Neural cell (in vitro differentiated cells): Measurements from ENCODE around the gene OR51L1. TPM values are rescaled to one million over a fixed set of nuclear protein-coding genes. Genes with fewer than 3 reads are reported as not detected.

ENCODE experiments used
- H2AFZ ChIP-seq: fragments of 200-600, 300-800 bp; sonication (generic), shearing (Covaris generic); 2 replicates; pipeline ENCODE4 v1.6.0; 2014; ENCODE audit warnings: low read depth, mild to moderate bottlenecking, antibody characterized with exemption, low read length, moderate library complexity
- H3F3A ChIP-seq: fragments of 200-600 bp; shearing (Covaris generic); 2 replicates; pipeline ENCODE4 v1.6.1; 2016; ENCODE audit warnings: mild to moderate bottlenecking, moderate library complexity, mixed read lengths, antibody characterized with exemption, low read length; ENCODE audit not compliant: insufficient read depth, poor library complexity, severe bottlenecking
- H3K27ac ChIP-seq: fragments of 200-600, 300-800 bp; sonication (generic), shearing (Covaris generic); 2 replicates; pipeline ENCODE4 v1.5.1; 2014; ENCODE audit warnings: mild to moderate bottlenecking, low read length, moderate library complexity
- H3K27me3 ChIP-seq: fragments of 300-800, 200-600 bp; sonication (generic), shearing (Covaris generic); 2 replicates; pipeline ENCODE4 v1.6.0; 2014; ENCODE audit warnings: mild to moderate bottlenecking, low read depth, low read length, moderate library complexity; ENCODE audit not compliant: insufficient read depth
- H3K36me3 ChIP-seq: fragments of 300-800, 200-600 bp; sonication (generic), shearing (Covaris generic); 2 replicates; pipeline ENCODE4 v1.5.1; 2014; ENCODE audit warnings: mild to moderate bottlenecking, antibody characterized with exemption, low read length, moderate library complexity; ENCODE audit not compliant: insufficient read depth
- H3K4me2 ChIP-seq: fragments of 300-800, 200-600 bp; sonication (generic), shearing (Covaris generic); 2 replicates; pipeline ENCODE4 v1.6.0; 2014; ENCODE audit warnings: mild to moderate bottlenecking, low read length
- H3K4me3 ChIP-seq: fragments of 300-800, 200-600 bp; sonication (generic), shearing (Covaris generic); 2 replicates; pipeline ENCODE4 v1.5.1; 2014; ENCODE audit warnings: mild to moderate bottlenecking, low read length, moderate library complexity
- H3K79me2 ChIP-seq: fragments of 200-600 bp; shearing (Covaris generic); replicated peaks from 2 replicates; pipeline ENCODE4 v1.6.0; 2014; ENCODE audit warnings: mild to moderate bottlenecking, low read length, moderate library complexity; ENCODE audit not compliant: insufficient read depth
- H3K9ac ChIP-seq: fragments of 300-800, 200-600 bp; sonication (generic), shearing (Covaris generic); 2 replicates; pipeline ENCODE4 v1.6.1; 2016; ENCODE audit warnings: mild to moderate bottlenecking, low read length, mixed read lengths
- H3K9me2 ChIP-seq: fragments of 200-600 bp; shearing (Covaris generic); 2 replicates; pipeline ENCODE4 v1.6.1; 2016; ENCODE audit warnings: mild to moderate bottlenecking, low read length, mixed read lengths; ENCODE audit not compliant: insufficient read depth
- H3K9me3 ChIP-seq: fragments of 200-600, 300-800 bp; sonication (generic), shearing (Covaris generic); 2 replicates; pipeline ENCODE4 v1.6.1; 2016; ENCODE audit warnings: mild to moderate bottlenecking, mixed run types, low read length, moderate library complexity, mixed read lengths
- H4K20me1 ChIP-seq: fragments of 200-600 bp; shearing (Covaris generic); 2 replicates; pipeline ENCODE4 v1.6.1; 2016; ENCODE audit warnings: mild to moderate bottlenecking, mixed run types; ENCODE audit not compliant: insufficient read depth
- CTCF ChIP-seq: fragments of 450-650 bp; IDR thresholded peaks from 2 replicates; pipeline ENCODE4 v1.5.1; 2014; ENCODE audit warnings: antibody characterized with exemption, mild to moderate bottlenecking, moderate library complexity; ENCODE audit not compliant: poor library complexity, severe bottlenecking
- EP300 ChIP-seq: fragments of 450-650 bp; conservative IDR thresholded peaks from 2 replicates; pipeline ENCODE4 v1.6.1; 2014; ENCODE audit warnings: antibody characterized with exemption, mild to moderate bottlenecking, moderate library complexity; ENCODE audit not compliant: poor library complexity, severe bottlenecking
- EZH2 ChIP-seq: fragments of 200-600, 300-800 bp; shearing (Covaris generic), sonication (generic); IDR thresholded peaks from 2 replicates; pipeline ENCODE4 v1.6.1; 2014; ENCODE audit warnings: antibody characterized with exemption, low read length, borderline replicate concordance, mild to moderate bottlenecking; ENCODE audit not compliant: insufficient read depth, poor library complexity, severe bottlenecking
- MXI1 ChIP-seq: fragments of 450-650 bp; conservative IDR thresholded peaks from 2 replicates; pipeline ENCODE4 v1.6.1; 2014; ENCODE audit warnings: antibody characterized with exemption, mild to moderate bottlenecking; ENCODE audit not compliant: poor library complexity, severe bottlenecking
- POLR2AphosphoS5 ChIP-seq: IDR thresholded peaks from 2 replicates; pipeline ENCODE4 v1.6.1; 2012
- RAD21 ChIP-seq: fragments of 450-650 bp; conservative IDR thresholded peaks from 2 replicates; pipeline ENCODE4 v1.6.1; 2014; ENCODE audit warnings: antibody characterized with exemption, mild to moderate bottlenecking, moderate library complexity
- REST ChIP-seq: IDR thresholded peaks from 2 replicates; pipeline ENCODE4 v1.6.1; 2012; ENCODE audit warnings: borderline replicate concordance
- SMC3 ChIP-seq: fragments of 450-650 bp; conservative IDR thresholded peaks from 2 replicates; pipeline ENCODE4 v1.6.1; 2014; ENCODE audit warnings: antibody characterized with exemption, mild to moderate bottlenecking, moderate library complexity; ENCODE audit not compliant: poor library complexity
- TAF1 ChIP-seq: IDR thresholded peaks from 2 replicates; pipeline ENCODE4 v1.6.1; 2012; ENCODE audit warnings: low read depth
- polyA plus RNA-seq: library from polyadenylated mRNA; depleted of rRNA; stranded (reverse); fragments of >200 nt; gene quantifications from 2 replicates; pipeline ENCODE4 v1.2.3, GENCODE V29; 2014

The OR51L1 gene
- polyA plus RNA-seq, 1 donor from 2014 or later, result not detected

GRCh38 chr11:4962816-4963215 is 31.8 kb upstream of the OR51L1 start:
- Histone ChIP-seq H3K79me2 (no peaks in the 10 kb centered on the region), H3K9ac (no peak overlapping the region), H3K36me3 (no peaks in the 10 kb centered on the region), H4K20me1 (no peaks in the 10 kb centered on the region), H3K4me2 (no peak overlapping the region), H3K9me3 (no peaks in the 10 kb centered on the region), H2AFZ (no peak overlapping the region), H3F3A (no peaks in the 10 kb centered on the region), H3K27ac (no peak overlapping the region), H3K4me3 (no peak overlapping the region), H3K9me2 (no peaks in the 10 kb centered on the region), H3K27me3 (no peaks in the 10 kb centered on the region)
- TF ChIP-seq POLR2AphosphoS5, result no peak
- no peak for TF ChIP-seq EP300

- Histone ChIP-seq H3F3A (no peaks in the 10 kb centered on the region), H3K27ac (no peak overlapping the region)
- TF ChIP-seq REST (no peak), MXI1 (no peak), TAF1 (no peak), RAD21 (no peak), EP300 (no peak), CTCF (no peak), POLR2AphosphoS5 (no peak), SMC3 (no peak), EZH2 (no peak)
These were observed 19.2 kb upstream of the OR51L1 start for GRCh38 chr11:4975436-4975835.

GRCh38 chr11:4979036-4979435 is 15.6 kb upstream of the OR51L1 start:
- TF ChIP-seq RAD21, result no peak
- TF ChIP-seq MXI1, result no peak
- no peak for TF ChIP-seq TAF1
- no peak for TF ChIP-seq EP300
- no peak for TF ChIP-seq POLR2AphosphoS5
- TF ChIP-seq REST, result no peak
- TF ChIP-seq CTCF, result no peak
- TF ChIP-seq SMC3, result no peak
- no peak for TF ChIP-seq EZH2
- no peaks in the 10 kb centered on the region for H3K79me2 ChIP-seq
- no peaks in the 10 kb centered on the region for H3K36me3 ChIP-seq
- no peak overlapping the region for H3K9ac ChIP-seq
- no peak overlapping the region for H3K4me2 ChIP-seq
- H4K20me1 ChIP-seq, result no peaks in the 10 kb centered on the region
- H3K9me2 ChIP-seq, result no peaks in the 10 kb centered on the region
- H3F3A ChIP-seq, result no peaks in the 10 kb centered on the region
- H3K27ac ChIP-seq, result no peak overlapping the region
- H3K9me3 ChIP-seq, result no peaks in the 10 kb centered on the region
- no peaks in the 10 kb centered on the region for H3K27me3 ChIP-seq
- H3K4me3 ChIP-seq, result no peak overlapping the region
- H2AFZ ChIP-seq, result no peak overlapping the region

More at GRCh38 chr11:4975436-4975835, 19.2 kb upstream of the OR51L1 start:
- Histone ChIP-seq H3K4me2 (no peak overlapping the region), H4K20me1 (no peaks in the 10 kb centered on the region), H2AFZ (no peak overlapping the region), H3K9ac (no peak overlapping the region), H3K79me2 (no peaks in the 10 kb centered on the region), H3K9me3 (no peaks in the 10 kb centered on the region), H3K4me3 (no peak overlapping the region), H3K9me2 (no peaks in the 10 kb centered on the region), H3K36me3 (no peaks in the 10 kb centered on the region), H3K27me3 (no peaks in the 10 kb centered on the region)
